GM12874 (cell line): ENCODE data around the gene MPPED2.

Experiments
- TF ChIP-seq, protein P1 (sequence below): IDR thresholded peaks from 2 replicates; pipeline ENCODE4 v1.5.1; 2011; ENCODE audit warnings: low read depth, mild to moderate bottlenecking, control low read depth, low read length, moderate library complexity; ENCODE audit not compliant: insufficient read depth

The MPPED2 gene

DNA sequence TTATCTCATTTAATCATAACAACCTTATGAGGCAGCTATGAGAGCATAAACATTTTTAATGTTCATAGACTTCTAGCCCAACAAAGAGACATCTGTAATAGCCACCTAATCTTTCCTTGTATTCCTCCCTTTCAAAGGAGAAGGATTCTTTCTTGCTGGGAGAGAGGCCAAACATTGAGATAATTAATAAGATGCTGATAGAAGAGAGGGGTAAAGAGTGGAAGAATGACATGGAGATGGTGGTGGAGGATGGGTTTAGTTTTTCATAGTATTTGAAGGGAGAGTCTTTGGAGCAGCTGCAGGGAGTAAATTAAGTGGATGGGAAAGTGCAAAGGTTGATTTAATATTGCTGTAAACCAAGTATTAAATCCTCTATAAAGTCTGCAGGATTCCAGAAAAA, 205.3 kb downstream of the MPPED2 start:
- TF ChIP-seq, protein P1, sequence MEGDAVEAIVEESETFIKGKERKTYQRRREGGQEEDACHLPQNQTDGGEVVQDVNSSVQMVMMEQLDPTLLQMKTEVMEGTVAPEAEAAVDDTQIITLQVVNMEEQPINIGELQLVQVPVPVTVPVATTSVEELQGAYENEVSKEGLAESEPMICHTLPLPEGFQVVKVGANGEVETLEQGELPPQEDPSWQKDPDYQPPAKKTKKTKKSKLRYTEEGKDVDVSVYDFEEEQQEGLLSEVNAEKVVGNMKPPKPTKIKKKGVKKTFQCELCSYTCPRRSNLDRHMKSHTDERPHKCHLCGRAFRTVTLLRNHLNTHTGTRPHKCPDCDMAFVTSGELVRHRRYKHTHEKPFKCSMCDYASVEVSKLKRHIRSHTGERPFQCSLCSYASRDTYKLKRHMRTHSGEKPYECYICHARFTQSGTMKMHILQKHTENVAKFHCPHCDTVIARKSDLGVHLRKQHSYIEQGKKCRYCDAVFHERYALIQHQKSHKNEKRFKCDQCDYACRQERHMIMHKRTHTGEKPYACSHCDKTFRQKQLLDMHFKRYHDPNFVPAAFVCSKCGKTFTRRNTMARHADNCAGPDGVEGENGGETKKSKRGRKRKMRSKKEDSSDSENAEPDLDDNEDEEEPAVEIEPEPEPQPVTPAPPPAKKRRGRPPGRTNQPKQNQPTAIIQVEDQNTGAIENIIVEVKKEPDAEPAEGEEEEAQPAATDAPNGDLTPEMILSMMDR = no peak

GRCh38 chr11:30377347-30377746, 208.8 kb downstream of the MPPED2 start:
- TF ChIP-seq, protein P1 = no peak

DNA sequence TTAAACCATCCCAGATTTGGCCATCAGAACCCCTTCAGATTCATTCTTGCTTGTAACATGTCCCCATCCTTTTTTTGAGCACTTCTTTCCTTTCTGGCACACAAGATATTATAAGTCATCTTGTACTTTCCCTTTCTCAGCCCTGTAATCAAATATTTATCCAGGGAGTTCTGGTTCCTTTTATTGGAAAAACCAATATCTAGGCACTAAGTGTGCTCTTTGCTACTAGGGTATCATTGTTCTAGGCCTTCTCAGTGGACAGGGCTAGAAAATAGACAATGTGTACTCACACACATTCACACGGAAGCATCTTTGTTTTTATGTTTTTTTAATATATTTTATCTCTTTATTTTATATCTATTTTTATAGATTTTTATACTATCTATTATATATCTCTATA, 216.0 kb downstream of the MPPED2 start:
- TF ChIP-seq, protein P1 = no peak

- TF ChIP-seq, protein P1 = no peak
These were observed 217.8 kb downstream of the MPPED2 start for GRCh38 chr11:30368394-30368793.

DNA sequence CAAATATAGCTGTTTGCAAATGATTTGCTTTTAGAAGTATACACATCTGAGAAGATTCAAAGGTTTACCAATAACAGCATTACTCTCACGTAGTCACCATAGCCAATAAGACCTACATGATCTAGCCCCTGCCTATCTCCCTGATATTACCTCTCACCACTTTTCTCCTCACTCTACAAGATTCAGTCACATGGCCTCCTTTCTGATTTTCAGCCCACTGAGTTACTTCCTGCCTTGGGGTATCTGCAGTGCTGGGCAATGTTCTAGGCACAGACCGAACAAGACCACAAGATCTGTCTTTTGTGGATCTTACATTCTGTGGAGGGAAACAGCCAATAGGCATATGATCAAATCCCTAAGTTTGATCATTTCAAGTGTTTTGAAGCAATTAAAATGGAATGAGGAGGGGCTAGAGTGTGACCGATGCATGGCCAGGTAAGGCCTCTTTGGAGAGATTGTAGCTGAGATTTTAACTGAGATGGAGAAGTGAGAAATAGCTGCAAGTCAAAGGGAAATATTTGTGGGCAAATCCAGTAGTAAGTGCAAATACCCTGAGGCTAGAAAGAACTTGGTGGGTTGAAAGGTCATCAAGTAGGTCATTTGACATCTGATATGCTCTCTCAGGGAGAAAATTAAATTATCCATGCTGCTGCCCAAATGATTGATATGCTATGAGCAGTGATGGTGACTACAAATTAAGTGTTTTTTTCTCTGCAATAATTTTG, 220.2 kb downstream of the MPPED2 start:
- TF ChIP-seq, protein P1 = no peak

DNA sequence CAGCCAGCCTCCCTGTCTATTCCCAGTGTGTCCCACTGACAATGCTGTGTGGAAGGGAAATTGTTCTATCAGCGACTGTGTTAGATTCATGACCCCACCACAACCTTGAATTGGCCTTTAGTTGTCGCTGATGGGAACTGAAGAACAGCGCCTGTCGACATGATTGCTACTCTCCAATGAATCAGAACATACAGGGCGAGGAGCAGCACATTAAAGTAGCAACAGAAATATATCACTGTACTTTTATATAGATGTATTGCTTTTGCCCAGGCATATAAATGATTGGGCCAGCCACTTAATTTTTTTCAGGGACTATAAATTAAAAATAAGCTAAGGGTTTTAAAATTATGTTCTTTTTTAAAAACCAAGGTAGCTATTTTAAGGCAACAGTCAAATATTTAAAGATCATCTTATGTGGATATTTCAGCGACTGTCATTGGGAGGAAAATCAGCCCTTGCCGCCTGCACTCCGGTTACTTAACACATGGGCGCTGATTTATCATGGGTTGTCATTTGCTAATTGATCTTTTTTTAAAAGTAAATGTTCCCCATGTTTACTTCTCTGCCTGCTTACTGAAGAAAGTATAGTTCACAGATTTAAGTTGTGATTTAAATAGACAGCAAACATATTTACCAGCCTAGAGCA, 221.2 kb downstream of the MPPED2 start:
- TF ChIP-seq, protein P1 = no peak

- TF ChIP-seq, protein P1 = no peak
These were observed 221.9 kb downstream of the MPPED2 start for GRCh38 chr11:30364139-30364836.
